ENCODE data around the gene GK2.

GK2 gene

DNA sequence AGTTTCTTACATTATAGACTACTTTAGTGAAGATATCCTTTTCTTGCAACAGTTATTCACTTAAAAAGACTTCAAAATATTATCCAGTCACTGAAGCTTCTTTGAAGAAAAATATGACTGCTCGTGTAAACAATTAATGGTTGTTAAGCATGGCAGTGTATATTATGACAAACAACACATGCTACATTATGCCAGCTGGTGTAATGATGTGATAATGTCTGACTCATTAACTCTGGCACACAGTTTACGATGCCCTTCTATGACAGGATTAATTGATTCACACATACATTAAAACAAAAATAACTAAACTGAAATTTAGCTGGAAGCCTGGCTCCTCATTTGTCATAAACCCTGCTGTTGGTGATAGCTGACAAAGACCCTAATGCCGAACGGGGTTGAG, 22.4 kb downstream of the GK2 start:
- DNase-seq (ENCODE audit: low read depth): no peak

- no peak for DNase-seq (ENCODE audit: low read depth)
Measured at GRCh38 chr4:79381161-79381560, 26.9 kb downstream of the GK2 start.

DNA sequence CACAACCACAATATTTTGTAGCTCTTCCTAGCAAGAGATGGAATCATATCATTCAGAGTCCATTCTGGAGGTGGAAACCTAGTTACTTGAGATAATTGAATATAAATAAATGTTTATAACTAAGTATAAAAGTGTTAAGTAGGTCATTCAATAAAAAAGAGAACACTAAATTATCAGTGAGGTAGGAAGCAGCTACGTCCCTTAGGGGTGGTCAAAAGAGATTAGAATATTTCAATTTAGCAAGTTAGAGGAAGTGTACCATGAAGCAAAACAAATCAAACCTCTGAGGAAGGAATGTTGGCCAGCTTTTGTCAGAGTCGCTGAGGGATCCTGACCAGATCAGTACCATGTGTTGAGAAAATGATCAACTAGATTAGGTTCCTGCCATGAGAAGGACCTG, 38.0 kb downstream of the GK2 start:
- DNase-seq (ENCODE audit: low read depth): no peak

GRCh38 chr4:79367096-79367495, 40.9 kb downstream of the GK2 start:
- no peak for DNase-seq (ENCODE audit: low read depth)

- DNase-seq (ENCODE audit: low read depth): no peak
Measured at GRCh38 chr4:79366422-79366821, 41.6 kb downstream of the GK2 start.

DNA sequence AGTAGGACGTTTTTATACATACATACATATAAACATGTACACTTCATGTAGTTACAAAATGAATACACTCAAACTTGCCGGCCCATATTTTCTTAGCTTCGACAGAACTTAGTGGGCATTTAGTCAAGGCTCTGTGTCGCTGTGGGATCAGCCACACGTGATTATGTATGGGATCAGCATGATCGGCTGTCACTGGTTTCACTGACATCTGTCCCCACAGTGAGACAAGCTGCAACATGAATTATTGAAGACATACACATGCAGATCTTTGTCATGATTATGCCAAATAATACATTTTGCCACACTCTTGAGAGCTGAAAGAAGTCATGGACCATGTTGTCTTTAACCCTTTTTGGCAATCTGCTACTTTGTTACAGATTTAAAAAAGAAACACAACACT, 44.0 kb downstream of the GK2 start:
- DNase-seq (ENCODE audit: low read depth): no peak

DNA sequence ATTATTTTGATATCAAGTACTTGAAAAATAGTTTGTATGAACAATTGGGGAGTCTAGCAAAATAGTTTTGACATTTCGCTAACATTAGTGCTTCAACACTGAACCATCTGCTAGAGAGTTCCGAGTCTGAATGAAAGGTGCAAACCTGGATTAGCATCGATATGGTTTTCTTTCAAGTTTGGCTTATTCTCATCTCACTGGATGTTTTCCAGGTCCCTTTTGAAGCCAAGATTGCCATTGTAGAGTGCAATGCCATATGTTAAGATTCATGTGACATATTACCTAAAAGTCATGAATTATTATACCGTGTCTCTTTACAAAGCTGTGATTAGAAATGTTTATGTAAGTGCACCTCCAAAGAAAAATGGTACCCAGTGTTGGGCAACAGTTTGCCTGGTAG, 45.4 kb downstream of the GK2 start:
- no peak for DNase-seq (ENCODE audit: low read depth)

- DNase-seq (ENCODE audit: low read depth): no peak
Measured at GRCh38 chr4:79360006-79360405, 48.0 kb downstream of the GK2 start.

- no peak for DNase-seq (ENCODE audit: low read depth)
Measured at GRCh38 chr4:79358438-79358837, 49.6 kb downstream of the GK2 start.

DNA sequence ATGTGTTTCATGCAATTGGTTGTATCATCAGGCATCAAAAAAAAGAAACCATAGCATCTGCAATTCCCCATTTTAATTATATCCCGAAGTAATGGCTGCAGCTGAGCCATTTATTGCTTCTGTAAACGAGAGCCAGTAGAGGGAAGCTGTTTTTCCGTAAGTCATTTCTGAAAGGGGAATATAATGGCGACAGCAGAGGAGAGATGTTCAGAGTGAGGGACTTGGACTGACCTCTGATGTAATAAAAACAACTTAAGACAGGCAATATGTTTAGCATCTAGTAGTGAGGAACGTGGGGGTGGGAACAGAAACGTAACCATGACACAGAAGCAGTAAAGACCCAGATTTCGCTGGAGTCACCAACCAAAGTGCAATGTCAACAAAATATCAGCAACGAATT, 50.7 kb downstream of the GK2 start:
- DNase-seq (ENCODE audit: low read depth): no peak
